Measurements from ENCODE around the gene UAP1L1.

UAP1L1 gene

DNA sequence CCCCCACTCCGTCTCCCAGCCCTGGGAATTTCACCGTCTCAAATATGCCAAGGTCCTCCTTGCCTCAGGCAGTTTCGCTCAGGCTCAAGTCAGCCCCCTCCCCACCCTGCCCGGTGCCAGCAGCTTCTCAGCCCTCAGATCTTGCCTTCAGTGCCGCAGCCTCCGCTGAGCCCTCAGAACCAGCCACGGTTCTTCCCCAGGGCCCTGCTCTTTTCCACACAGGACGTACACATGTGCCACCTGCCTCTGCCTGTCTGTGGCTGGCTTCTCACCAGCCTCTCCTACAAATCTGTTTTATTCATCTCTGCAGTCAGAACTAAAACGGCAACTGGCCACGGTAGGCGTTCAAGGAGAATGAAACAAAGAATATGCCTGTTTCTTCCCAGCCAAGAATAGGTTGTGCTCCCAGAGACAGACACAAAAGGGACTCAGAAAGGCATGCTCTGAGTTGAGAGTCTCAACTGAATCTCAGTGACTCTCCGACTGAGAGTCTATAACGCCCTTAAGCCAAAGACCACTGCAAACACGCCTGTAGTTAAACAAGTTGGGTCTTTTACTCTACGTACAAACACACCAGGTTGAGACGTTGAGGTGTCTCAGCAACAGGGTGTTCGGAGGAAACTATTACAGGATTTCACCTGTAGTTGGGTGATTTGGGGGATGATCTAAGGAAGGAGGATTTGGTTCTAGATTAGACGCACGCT lies 51.0 kb downstream of the UAP1L1 start:
- Histone ChIP-seq H3K79me2 (ENCODE audit: low read length) (no peaks in the 10 kb centered on the region), H3K27ac (ENCODE audit: low read length) (no peak overlapping the region)

DNA sequence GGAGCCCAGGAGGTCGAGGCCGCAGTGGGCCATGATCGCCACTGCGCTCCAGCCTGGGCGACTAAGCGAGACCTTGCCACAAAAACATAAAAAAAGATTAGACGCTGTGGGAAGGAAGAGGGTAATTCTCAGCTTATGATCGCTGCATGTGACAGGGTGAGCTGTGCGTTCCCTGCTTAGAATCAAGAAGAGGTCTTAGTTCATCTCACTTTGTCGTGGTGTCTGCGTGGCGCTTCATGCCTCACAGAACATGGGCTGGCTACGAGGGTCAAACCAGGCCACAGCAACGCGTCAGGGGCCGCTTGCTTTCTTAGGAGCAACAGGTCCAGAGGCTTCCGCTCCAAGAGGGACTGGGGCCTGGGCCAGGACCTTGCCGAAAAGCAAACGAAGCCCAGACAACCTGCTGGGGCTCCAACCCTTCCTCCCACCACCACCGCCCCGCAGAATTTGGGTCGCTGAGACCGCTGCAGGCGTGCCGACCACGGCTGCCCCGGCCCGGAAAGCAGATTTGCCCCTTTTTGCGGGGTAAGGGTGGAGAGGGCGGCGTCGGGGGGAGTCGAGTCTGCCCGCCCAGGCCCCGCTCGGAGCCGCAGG lies 51.6 kb downstream of the UAP1L1 start:
- DNase-seq = peak; percentile 5
- Histone ChIP-seq H3K79me2 (ENCODE audit: low read length) (no peaks in the 10 kb centered on the region), H3K27ac (ENCODE audit: low read length) (no peak overlapping the region), H3K36me3 (replicated peaks; ENCODE audit: insufficient read depth, low read length) (no peaks in the 10 kb centered on the region), H4K20me1 (ENCODE audit: insufficient read depth, low read length) (no peaks in the 10 kb centered on the region), H3K4me3 (ENCODE audit: low read length) (peak overlapping the region; percentile 75), H3F3A (ENCODE audit: insufficient read depth, low read length) (peaks cover 9% of the 10 kb centered on the region; the same call in 1 of the 2 replicates), H3K27me3 (replicated peaks; ENCODE audit: insufficient read depth, low read length) (peaks cover 42% of the 10 kb centered on the region), H3K9me3 (replicated peaks; ENCODE audit: insufficient read depth, low read length) (no peaks in the 10 kb centered on the region), H3K9ac (ENCODE audit: low read length) (peak overlapping the region; percentile 47; the same call in 1 of the 2 replicates), H2AFZ (ENCODE audit: low read length) (peak overlapping the region; percentile 80), H3K9me2 (replicated peaks; ENCODE audit: insufficient read depth, low read length) (no peaks in the 10 kb centered on the region), H3K4me2 (ENCODE audit: low read depth, low read length) (peak overlapping the region; percentile 83), H3K4me1 (ENCODE audit: low read length) (0 out of 2 replicates have a peak, but pooled peaks cover 8% of the 10 kb centered on the region)
- TF ChIP-seq, protein P1, sequence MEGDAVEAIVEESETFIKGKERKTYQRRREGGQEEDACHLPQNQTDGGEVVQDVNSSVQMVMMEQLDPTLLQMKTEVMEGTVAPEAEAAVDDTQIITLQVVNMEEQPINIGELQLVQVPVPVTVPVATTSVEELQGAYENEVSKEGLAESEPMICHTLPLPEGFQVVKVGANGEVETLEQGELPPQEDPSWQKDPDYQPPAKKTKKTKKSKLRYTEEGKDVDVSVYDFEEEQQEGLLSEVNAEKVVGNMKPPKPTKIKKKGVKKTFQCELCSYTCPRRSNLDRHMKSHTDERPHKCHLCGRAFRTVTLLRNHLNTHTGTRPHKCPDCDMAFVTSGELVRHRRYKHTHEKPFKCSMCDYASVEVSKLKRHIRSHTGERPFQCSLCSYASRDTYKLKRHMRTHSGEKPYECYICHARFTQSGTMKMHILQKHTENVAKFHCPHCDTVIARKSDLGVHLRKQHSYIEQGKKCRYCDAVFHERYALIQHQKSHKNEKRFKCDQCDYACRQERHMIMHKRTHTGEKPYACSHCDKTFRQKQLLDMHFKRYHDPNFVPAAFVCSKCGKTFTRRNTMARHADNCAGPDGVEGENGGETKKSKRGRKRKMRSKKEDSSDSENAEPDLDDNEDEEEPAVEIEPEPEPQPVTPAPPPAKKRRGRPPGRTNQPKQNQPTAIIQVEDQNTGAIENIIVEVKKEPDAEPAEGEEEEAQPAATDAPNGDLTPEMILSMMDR (IDR thresholded peaks at IDR 0.05; ENCODE audit: low read length) = no peak
- no peak for TF ChIP-seq EZH2phosphoT487 (IDR thresholded peaks at IDR 0.05; ENCODE audit: low read length)
- no peak for TF ChIP-seq EZH2 (optimal IDR thresholded peaks at IDR 0.05; ENCODE audit: low read depth, low read length)

More for the DNA sequence above, 51.0 kb downstream of the UAP1L1 start:
- Histone ChIP-seq H3K9me2 (replicated peaks; ENCODE audit: insufficient read depth, low read length) (no peaks in the 10 kb centered on the region), H3K4me2 (ENCODE audit: low read depth, low read length) (peak overlapping the region; percentile 83), H3K4me3 (ENCODE audit: low read length) (peak overlapping the region; percentile 75; the same call in 1 of the 2 replicates), H3K9me3 (replicated peaks; ENCODE audit: insufficient read depth, low read length) (no peaks in the 10 kb centered on the region), H3K27me3 (replicated peaks; ENCODE audit: insufficient read depth, low read length) (peaks cover 39% of the 10 kb centered on the region), H2AFZ (ENCODE audit: low read length) (no peak overlapping the region), H3F3A (ENCODE audit: insufficient read depth, low read length) (peaks cover 9% of the 10 kb centered on the region; the same call in 1 of the 2 replicates), H4K20me1 (ENCODE audit: insufficient read depth, low read length) (no peaks in the 10 kb centered on the region), H3K36me3 (replicated peaks; ENCODE audit: insufficient read depth, low read length) (no peaks in the 10 kb centered on the region), H3K9ac (ENCODE audit: low read length) (no peak overlapping the region; the same call in 1 of the 2 replicates), H3K4me1 (ENCODE audit: low read length) (peaks cover 10% of the 10 kb centered on the region; the same call in 1 of the 2 replicates)
- peak; percentile 7 for DNase-seq
- TF ChIP-seq, protein P1 (IDR thresholded peaks at IDR 0.05; ENCODE audit: low read length) = no peak
- TF ChIP-seq EZH2 (optimal IDR thresholded peaks at IDR 0.05; ENCODE audit: low read depth, low read length) (no peak), EZH2phosphoT487 (IDR thresholded peaks at IDR 0.05; ENCODE audit: low read length) (no peak)

DNA sequence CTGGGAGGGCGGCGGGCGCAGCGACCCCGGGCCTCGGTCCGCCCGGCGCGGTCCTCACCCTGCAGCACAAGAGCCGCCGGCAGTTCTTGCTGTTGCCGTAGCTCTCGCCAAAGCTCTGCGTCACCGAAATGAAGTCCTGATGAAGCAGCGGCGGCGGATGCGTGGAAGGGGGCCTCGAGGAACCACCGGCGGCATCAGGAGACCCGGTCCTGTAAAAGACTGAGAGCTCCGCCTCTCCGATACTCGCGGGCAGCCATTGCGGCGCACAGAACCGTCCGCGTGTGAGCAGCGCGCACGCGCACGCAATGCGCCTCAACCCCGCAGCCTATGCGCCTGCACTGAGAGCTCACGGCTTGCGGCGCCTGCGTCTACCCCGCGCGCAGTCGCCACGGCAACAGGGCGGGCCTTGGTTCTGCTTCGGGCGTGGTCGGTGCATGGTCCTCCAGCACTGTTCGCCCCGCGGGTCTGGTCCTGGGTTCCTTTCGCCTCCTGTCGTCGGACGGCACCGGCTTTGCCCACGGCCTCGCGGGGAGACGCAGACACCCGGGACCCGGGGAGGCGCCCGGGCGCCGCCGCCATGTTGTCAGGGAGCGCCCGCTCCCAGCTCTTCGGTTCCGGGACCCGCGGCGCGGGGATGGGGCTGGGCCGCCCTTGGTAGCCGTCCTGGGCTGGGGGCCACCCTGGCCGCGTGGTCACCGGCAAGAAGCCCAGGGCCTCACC lies 52.3 kb downstream of the UAP1L1 start:
- Histone ChIP-seq H3K9me3 (replicated peaks; ENCODE audit: insufficient read depth, low read length) (no peaks in the 10 kb centered on the region), H3K27me3 (replicated peaks; ENCODE audit: insufficient read depth, low read length) (peaks cover 48% of the 10 kb centered on the region), H3K9ac (ENCODE audit: low read length) (peak overlapping the region; percentile 47; the same call in 1 of the 2 replicates), H3K9me2 (replicated peaks; ENCODE audit: insufficient read depth, low read length) (no peaks in the 10 kb centered on the region), H3K79me2 (ENCODE audit: low read length) (no peaks in the 10 kb centered on the region), H3K4me3 (ENCODE audit: low read length) (peak overlapping the region; percentile 75), H3K27ac (ENCODE audit: low read length) (no peak overlapping the region), H4K20me1 (ENCODE audit: insufficient read depth, low read length) (no peaks in the 10 kb centered on the region), H3K4me1 (ENCODE audit: low read length) (0 out of 2 replicates have a peak, but pooled peaks cover 8% of the 10 kb centered on the region), H2AFZ (ENCODE audit: low read length) (peak overlapping the region; percentile 80), H3K4me2 (ENCODE audit: low read depth, low read length) (peak overlapping the region; percentile 83), H3F3A (ENCODE audit: insufficient read depth, low read length) (peaks cover 9% of the 10 kb centered on the region; the same call in 1 of the 2 replicates), H3K36me3 (replicated peaks; ENCODE audit: insufficient read depth, low read length) (no peaks in the 10 kb centered on the region)
- DNase-seq = peak; percentile 87
- no peak for TF ChIP-seq EZH2phosphoT487 (IDR thresholded peaks at IDR 0.05; ENCODE audit: low read length)
